ENCODE measurements around the gene RBM3.
"Not testable (repeated sequence)": the region's sequence is repeated elsewhere in the genome, so short reads cannot be mapped to it uniquely, and the experiment has no call there.

Gene RBM3

DNA sequence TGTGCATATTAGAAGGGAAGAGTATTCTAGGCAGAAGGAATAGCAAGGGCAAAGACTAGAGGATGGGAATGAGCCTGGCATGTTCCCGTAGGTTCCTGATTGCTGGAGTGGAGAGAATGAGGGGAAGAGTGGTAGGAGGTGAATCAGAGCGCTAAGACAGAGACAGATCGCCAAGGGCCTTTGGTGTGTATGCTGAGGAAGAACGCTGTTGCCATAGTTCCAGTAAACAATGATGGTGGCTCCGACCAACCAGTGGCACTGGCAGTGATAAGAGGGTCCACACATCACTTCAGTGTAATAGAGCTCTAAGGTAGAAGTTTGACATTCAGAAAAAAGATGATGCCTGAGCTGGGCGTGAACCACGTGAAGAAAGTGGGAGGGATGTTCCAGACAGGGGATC is 33.8 kb upstream of the RBM3 start:
- no peaks in the 10 kb centered on the region for H3K27me3 ChIP-seq (ENCODE audit: insufficient read depth, poor library complexity, severe bottlenecking)
- DNase-seq (ENCODE audit: low spot score) (no peak), ATAC-seq (ENCODE audit: low read depth) (no peak)
- H3K4me3 ChIP-seq (ENCODE audit: severe bottlenecking), result peak overlapping the region; percentile 80
- H3K27ac ChIP-seq (ENCODE audit: poor library complexity, severe bottlenecking), result peak overlapping the region; percentile 58
- peaks cover 4% of the 10 kb centered on the region for H3K36me3 ChIP-seq (ENCODE audit: low read depth)
- no peaks in the 10 kb centered on the region for H3K9me3 ChIP-seq (ENCODE audit: severe bottlenecking)
- TF ChIP-seq CTCF (IDR thresholded peaks at IDR 0.05; ENCODE audit: poor library complexity, severe bottlenecking), result no peak
- H3K4me1 ChIP-seq (ENCODE audit: insufficient read depth, poor library complexity, severe bottlenecking), result peaks cover 2% of the 10 kb centered on the region

GRCh38 chrX:48541140-48541814 is 33.0 kb upstream of the RBM3 start:
- ATAC-seq (ENCODE audit: low read depth), result no peak
- peaks cover 4% of the 10 kb centered on the region for H3K36me3 ChIP-seq (ENCODE audit: low read depth)

DNA sequence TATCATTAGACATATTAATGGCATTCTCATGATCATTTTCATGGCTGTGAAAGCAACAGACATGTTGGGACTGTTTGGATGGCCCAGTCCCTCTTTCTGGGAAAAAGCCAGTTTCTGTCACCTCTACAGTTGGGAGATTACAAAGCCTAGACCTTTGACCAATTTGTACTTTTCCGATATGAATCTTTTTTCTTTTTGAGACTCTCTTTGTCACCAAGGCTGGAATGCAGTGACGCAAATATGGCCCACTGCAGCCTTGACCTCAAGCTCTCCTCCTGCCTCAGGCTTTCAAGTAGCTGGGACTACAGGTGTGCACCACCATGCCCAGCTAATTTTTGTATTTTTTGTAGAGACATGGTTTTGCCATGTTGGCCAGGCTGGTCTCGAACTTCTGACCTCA is 25.4 kb upstream of the RBM3 start:
- Histone ChIP-seq H3K27ac (ENCODE audit: poor library complexity, severe bottlenecking) (no peak overlapping the region), H3K27me3 (ENCODE audit: insufficient read depth, poor library complexity, severe bottlenecking) (no peaks in the 10 kb centered on the region), H3K9me3 (ENCODE audit: severe bottlenecking) (no peaks in the 10 kb centered on the region), H3K4me1 (ENCODE audit: insufficient read depth, poor library complexity, severe bottlenecking) (no peaks in the 10 kb centered on the region), H3K4me3 (ENCODE audit: severe bottlenecking) (no peak overlapping the region), H3K36me3 (ENCODE audit: low read depth) (peaks cover 9% of the 10 kb centered on the region)
- no peak for ATAC-seq (ENCODE audit: low read depth)
- TF ChIP-seq CTCF (IDR thresholded peaks at IDR 0.05; ENCODE audit: poor library complexity, severe bottlenecking), result no peak
- DNase-seq (ENCODE audit: low spot score), result no peak

More at GRCh38 chrX:48541140-48541814, 33.0 kb upstream of the RBM3 start:
- Histone ChIP-seq H3K4me1 (ENCODE audit: insufficient read depth, poor library complexity, severe bottlenecking) (peaks cover 2% of the 10 kb centered on the region), H3K27me3 (ENCODE audit: insufficient read depth, poor library complexity, severe bottlenecking) (no peaks in the 10 kb centered on the region), H3K27ac (ENCODE audit: poor library complexity, severe bottlenecking) (no peak overlapping the region), H3K4me3 (ENCODE audit: severe bottlenecking) (no peak overlapping the region), H3K9me3 (ENCODE audit: severe bottlenecking) (no peaks in the 10 kb centered on the region)
- DNase-seq (ENCODE audit: low spot score), result no peak
- TF ChIP-seq CTCF (IDR thresholded peaks at IDR 0.05; ENCODE audit: poor library complexity, severe bottlenecking), result no peak

- ATAC-seq (ENCODE audit: low read depth); H3K27ac ChIP-seq (ENCODE audit: poor library complexity, severe bottlenecking); H3K4me1 ChIP-seq (ENCODE audit: insufficient read depth, poor library complexity, severe bottlenecking); H3K9me3 ChIP-seq (ENCODE audit: severe bottlenecking); DNase-seq (ENCODE audit: low spot score); H3K4me3 ChIP-seq (ENCODE audit: severe bottlenecking); H3K27me3 ChIP-seq (ENCODE audit: insufficient read depth, poor library complexity, severe bottlenecking): not testable (repeated sequence)
- peaks cover 16% of the 10 kb centered on the region for H3K36me3 ChIP-seq (ENCODE audit: low read depth)
Measured at GRCh38 chrX:48555731-48556325, 18.5 kb upstream of the RBM3 start.

GRCh38 chrX:48558271-48558670 is 16.0 kb upstream of the RBM3 start:
- ATAC-seq (ENCODE audit: low read depth), result peak; percentile 97
- H3K36me3 ChIP-seq (ENCODE audit: low read depth), result peaks cover 19% of the 10 kb centered on the region

More at GRCh38 chrX:48558271-48558670, 16.0 kb upstream of the RBM3 start:
- Histone ChIP-seq H3K4me1 (ENCODE audit: insufficient read depth, poor library complexity, severe bottlenecking) (peaks cover 3% of the 10 kb centered on the region), H3K27ac (ENCODE audit: poor library complexity, severe bottlenecking) (peak overlapping the region; percentile 52), H3K27me3 (ENCODE audit: insufficient read depth, poor library complexity, severe bottlenecking) (no peaks in the 10 kb centered on the region), H3K9me3 (ENCODE audit: severe bottlenecking) (no peaks in the 10 kb centered on the region), H3K4me3 (ENCODE audit: severe bottlenecking) (no peak overlapping the region)
- TF ChIP-seq CTCF (IDR thresholded peaks at IDR 0.05; ENCODE audit: poor library complexity, severe bottlenecking), result no peak
- DNase-seq (ENCODE audit: low spot score), result no peak
